Measurements from ENCODE around the gene OVCA2. TPM values are rescaled to one million over a fixed set of nuclear protein-coding genes. Genes with fewer than 3 reads are reported as not detected.

OVCA2 gene
- total RNA-seq, 1 experiment from 2014 or later = 27.3 TPM

GRCh38 chr17:2028737-2029136 is 13.1 kb upstream of the OVCA2 start:
- Histone ChIP-seq H3K9me3 (ENCODE audit: control insufficient read depth in 1 of 2, insufficient read depth in 1 of 2, low read depth in 1 of 2, low read length in 2 of 2) (no peaks in the 10 kb centered on the region), H3K27me3 (ENCODE audit: insufficient read depth, low read length) (no peaks in the 10 kb centered on the region), H3K36me3 (ENCODE audit: control insufficient read depth in 1 of 2, insufficient read depth in 2 of 2, low read length in 2 of 2) (no peaks in the 10 kb centered on the region; a peak in 1 of 4 replicates), H3K9ac (ENCODE audit: low read length) (no peak overlapping the region), H3K4me1 (ENCODE audit: control insufficient read depth in 1 of 2, insufficient read depth in 2 of 2, low read length in 2 of 2) (peaks cover 16 to 35% of the 10 kb centered on the region in 2 experiments; a peak in 3 of 4 replicates), H3K9me2 (ENCODE audit: insufficient read depth) (no peaks in the 10 kb centered on the region), H3K4me3 (replicated peaks in 1 of 2; ENCODE audit: low read depth in 1 of 2, low read length in 2 of 2) (no peak overlapping the region), H3K4me2 (ENCODE audit: low read length) (no peak overlapping the region), H3K27ac (ENCODE audit: low read depth, low read length) (no peak overlapping the region), H2AFZ (ENCODE audit: low read depth, low read length, poor library complexity, severe bottlenecking) (no peak overlapping the region), H4K20me1 (ENCODE audit: insufficient read depth) (no peaks in the 10 kb centered on the region), H3K79me2 (ENCODE audit: insufficient read depth, low read length) (peaks cover 9% of the 10 kb centered on the region; the same call in 1 of the 2 replicates)
- intact Hi-C loops (cut with micrococcal nuclease) = no loop called here
- DNase-seq (ENCODE audit: low read depth, low spot score) = no peak
- RAD21 ChIA-PET (ENCODE audit: low non-redundant PET in 1 of 2, low total read pairs in 2 of 2, uncharacterized antibody in 2 of 2, unreplicated experiment in 2 of 2) = no interaction called here
- CTCF ChIA-PET = interaction anchor here (1.4 kb wide), 1 partner anchor 120 kb away, joined by 3 read pairs; no protein-coding TSS in a partner anchor
- no TSS peak for BruUV-seq (replicated peaks)
- ATAC-seq = no peak
- TF ChIP-seq YY1 (IDR thresholded peaks at IDR 0.05; ENCODE audit: extremely low read depth, insufficient replicate concordance, low read depth, low read length) = no peak
- TF ChIP-seq EZH2phosphoT487 (IDR thresholded peaks at IDR 0.05; ENCODE audit: borderline replicate concordance) = no peak
- TF ChIP-seq RAD21 (IDR thresholded peaks at IDR 0.05; ENCODE audit: low read depth) = no peak
- TF ChIP-seq SP1 (IDR thresholded peaks at IDR 0.05; ENCODE audit: low read depth) = no peak
- TF ChIP-seq, protein P1, sequence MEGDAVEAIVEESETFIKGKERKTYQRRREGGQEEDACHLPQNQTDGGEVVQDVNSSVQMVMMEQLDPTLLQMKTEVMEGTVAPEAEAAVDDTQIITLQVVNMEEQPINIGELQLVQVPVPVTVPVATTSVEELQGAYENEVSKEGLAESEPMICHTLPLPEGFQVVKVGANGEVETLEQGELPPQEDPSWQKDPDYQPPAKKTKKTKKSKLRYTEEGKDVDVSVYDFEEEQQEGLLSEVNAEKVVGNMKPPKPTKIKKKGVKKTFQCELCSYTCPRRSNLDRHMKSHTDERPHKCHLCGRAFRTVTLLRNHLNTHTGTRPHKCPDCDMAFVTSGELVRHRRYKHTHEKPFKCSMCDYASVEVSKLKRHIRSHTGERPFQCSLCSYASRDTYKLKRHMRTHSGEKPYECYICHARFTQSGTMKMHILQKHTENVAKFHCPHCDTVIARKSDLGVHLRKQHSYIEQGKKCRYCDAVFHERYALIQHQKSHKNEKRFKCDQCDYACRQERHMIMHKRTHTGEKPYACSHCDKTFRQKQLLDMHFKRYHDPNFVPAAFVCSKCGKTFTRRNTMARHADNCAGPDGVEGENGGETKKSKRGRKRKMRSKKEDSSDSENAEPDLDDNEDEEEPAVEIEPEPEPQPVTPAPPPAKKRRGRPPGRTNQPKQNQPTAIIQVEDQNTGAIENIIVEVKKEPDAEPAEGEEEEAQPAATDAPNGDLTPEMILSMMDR (IDR thresholded peaks at IDR 0.05 in 2 of 3, conservative IDR thresholded peaks at IDR 0.05 in 1 of 3; ENCODE audit: borderline replicate concordance in 1 of 3, insufficient read depth in 1 of 3, low read depth in 2 of 3, low read length in 2 of 3) = no peak
- no peak for TF ChIP-seq EGR1 (IDR thresholded peaks at IDR 0.05; ENCODE audit: low read depth)
- no peak for TF ChIP-seq ELF1 (IDR thresholded peaks at IDR 0.05; ENCODE audit: borderline replicate concordance, low read depth)
- no peak for TF ChIP-seq SRF (IDR thresholded peaks at IDR 0.05; ENCODE audit: low read depth)
- no peak for TF ChIP-seq POLR2AphosphoS5 (IDR thresholded peaks at IDR 0.05; ENCODE audit: low read depth, low read length)
- POLR2A ChIA-PET = interaction anchor here (1.3 kb wide), 1 partner anchor 13 kb away, joined by 4 read pairs; the partner anchor contains the start of gene OVCA2

Measured in HCT116 (cell line).